HTERT RPE-1 (cell line): ENCODE results near the gene LAMC3.

Source experiments
- in situ Hi-C: fragments of 300-500 bp; cut with MboI; formaldehyde crosslinking; loops from 4 replicates; pipeline ENCODE4 v1.14.3; 2020; ENCODE audit warnings: low sequenced_read_pairs

The LAMC3 gene

GRCh38 chr9:130977811-130978221 is 31.2 kb upstream of the LAMC3 start:
- in situ Hi-C loops, result no loop called here

- in situ Hi-C loops, result no loop called here
These were observed 29.2 kb upstream of the LAMC3 start for GRCh38 chr9:130979591-130980385.

- in situ Hi-C loops, result no loop called here
These were observed 28.4 kb upstream of the LAMC3 start for GRCh38 chr9:130980526-130980925.

GRCh38 chr9:130981002-130981755 is 27.8 kb upstream of the LAMC3 start:
- in situ Hi-C loops, result no loop called here

GRCh38 chr9:130981756-130982137 is 27.2 kb upstream of the LAMC3 start:
- in situ Hi-C loops, result no loop called here

GRCh38 chr9:130982636-130983358 is 26.2 kb upstream of the LAMC3 start:
- in situ Hi-C loops, result no loop called here

GRCh38 chr9:130983359-130983670 is 25.7 kb upstream of the LAMC3 start:
- in situ Hi-C loops, result no loop called here

- in situ Hi-C loops, result no loop called here
These were observed 25.0 kb upstream of the LAMC3 start for GRCh38 chr9:130983970-130984369.

GRCh38 chr9:130984521-130984920 is 24.5 kb upstream of the LAMC3 start:
- in situ Hi-C loops, result no loop called here

GRCh38 chr9:130985029-130985428 is 23.9 kb upstream of the LAMC3 start:
- in situ Hi-C loops, result no loop called here

GRCh38 chr9:130985606-130986162 is 23.3 kb upstream of the LAMC3 start:
- in situ Hi-C loops, result no loop called here

- in situ Hi-C loops, result no loop called here
These were observed 22.5 kb upstream of the LAMC3 start for GRCh38 chr9:130986356-130986965.

GRCh38 chr9:130987054-130987453 is 21.9 kb upstream of the LAMC3 start:
- in situ Hi-C loops, result no loop called here

- in situ Hi-C loops, result no loop called here
These were observed 21.1 kb upstream of the LAMC3 start for GRCh38 chr9:130987738-130988399.

- in situ Hi-C loops, result no loop called here
These were observed 20.6 kb upstream of the LAMC3 start for GRCh38 chr9:130988400-130988747.

GRCh38 chr9:130988905-130989304 is 20.1 kb upstream of the LAMC3 start:
- in situ Hi-C loops, result no loop called here

GRCh38 chr9:130989391-130989790 is 19.6 kb upstream of the LAMC3 start:
- in situ Hi-C loops, result no loop called here

GRCh38 chr9:130989891-130990290 is 19.1 kb upstream of the LAMC3 start:
- in situ Hi-C loops, result no loop called here

- in situ Hi-C loops, result no loop called here
These were observed 18.5 kb upstream of the LAMC3 start for GRCh38 chr9:130990306-130990977.
